ENCODE results near the gene IQSEC1.
A peak's percentile ranks its signal among the peaks of the same experiment; 100 is the strongest.

Gene IQSEC1

DNA sequence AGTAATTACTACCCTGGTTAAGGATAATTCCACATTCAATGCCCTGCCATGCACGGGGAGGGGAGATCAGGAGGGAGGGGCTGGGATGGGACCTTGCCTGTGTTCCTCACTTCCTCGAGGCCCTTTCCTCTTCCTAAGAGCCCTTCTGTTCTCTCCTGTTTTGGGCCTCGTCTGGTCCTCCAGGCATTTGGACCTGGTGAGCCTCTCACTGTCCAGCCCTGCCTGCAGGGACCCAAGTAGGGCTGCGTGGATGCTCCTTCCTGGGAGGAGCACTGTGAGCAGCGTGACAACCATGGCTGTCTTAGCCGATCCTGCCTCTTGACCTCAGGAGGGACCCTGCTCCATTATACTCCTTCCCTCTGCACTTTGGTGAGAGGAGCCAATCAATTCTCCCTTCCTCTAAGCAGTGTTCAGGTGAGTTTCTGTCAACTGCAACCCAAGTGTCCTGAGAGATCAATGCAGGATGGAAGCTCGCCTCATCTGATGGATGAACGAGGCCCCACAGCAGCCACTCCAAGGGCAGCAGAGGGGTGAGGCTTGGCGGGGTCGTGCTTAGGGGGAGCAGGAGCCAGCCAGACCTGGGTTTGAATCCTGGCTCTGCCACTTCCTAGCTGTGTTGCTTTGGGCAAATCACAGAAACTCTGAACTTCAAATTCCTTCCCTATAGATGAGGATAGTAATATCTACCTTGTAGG is 92.5 kb downstream of the IQSEC1 start:
- DNase-seq = no peak

DNA sequence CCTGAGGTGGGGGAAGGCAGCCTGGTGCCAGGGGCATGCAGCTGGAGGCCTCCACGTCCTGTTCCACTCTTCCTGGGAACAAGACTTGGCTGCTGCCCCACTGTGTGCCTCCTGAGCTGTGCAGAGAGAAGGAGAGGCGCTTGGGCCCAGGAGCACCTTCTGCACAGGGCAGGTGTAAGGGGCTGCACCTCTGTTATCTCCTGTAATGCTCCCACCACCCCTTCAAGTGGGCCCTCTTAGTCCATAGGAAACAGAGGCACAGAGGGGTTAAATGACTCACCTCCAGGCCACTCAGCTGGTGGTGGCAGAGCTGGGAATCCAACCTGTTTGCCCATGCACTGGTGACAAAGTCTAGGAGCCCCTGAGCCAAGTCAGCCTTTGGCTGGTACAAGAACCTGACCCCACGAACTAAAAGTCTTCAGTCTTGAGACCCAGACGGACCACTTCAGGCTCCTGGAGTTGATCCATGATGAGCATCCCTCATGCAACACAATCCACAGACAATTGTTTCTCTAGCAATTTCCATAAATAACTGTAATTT is 93.2 kb downstream of the IQSEC1 start:
- no peak for DNase-seq

DNA sequence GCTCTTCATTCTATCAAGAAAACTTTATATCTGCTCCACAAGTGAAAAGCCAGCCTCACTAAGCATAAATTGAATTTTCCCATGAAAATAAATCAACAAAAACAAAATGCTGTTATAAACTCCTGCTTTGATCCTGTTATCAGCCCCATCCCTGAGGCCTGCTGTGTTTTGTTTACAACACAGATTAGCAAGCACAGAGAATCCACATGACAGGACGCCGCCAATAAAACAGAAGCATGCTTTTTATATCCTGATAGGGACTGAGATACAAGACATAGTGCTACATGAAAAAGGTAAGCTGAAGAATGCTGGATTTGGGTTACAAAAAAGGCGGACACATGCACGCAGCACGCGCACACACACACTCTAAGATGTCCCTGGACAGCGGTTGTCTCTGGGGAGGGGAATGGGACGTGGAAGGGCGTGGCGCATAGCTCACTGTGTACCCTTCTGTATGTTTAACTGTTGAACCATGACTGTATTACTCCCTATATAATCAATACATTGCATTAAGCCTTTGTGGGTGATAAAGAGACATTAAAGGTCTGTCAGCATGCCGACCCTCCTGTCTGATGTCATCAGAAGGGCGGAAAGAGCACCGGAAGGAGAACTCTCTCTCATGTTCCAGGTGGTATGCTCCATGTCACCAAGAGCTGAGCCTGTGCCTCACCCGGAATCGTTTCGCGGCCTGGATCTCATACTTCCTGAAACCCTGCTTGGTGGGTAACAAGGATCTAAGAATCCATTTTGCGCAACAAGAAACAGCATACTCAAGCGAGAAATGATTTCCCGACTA is 93.9 kb downstream of the IQSEC1 start:
- no peak for DNase-seq

DNA sequence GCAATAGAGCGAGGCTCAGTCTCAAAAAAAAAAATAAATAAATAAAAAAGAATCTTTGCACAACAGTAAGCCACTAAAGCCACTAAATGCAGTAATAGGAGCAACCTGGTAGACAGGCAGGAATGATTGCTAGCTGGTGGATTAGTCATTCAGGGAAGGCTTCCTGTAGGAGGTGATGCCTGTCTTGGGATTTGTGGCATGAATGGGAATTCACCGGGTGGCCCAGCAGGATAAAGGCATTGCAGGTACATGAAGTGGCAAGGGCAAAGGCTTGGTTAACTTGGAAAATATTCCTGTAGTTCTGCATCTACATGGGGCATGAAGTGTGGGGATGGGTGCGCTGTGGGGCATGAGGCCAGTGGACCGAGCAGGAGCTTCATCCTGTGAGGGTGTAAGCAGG is 94.5 kb downstream of the IQSEC1 start:
- no peak for DNase-seq

DNA sequence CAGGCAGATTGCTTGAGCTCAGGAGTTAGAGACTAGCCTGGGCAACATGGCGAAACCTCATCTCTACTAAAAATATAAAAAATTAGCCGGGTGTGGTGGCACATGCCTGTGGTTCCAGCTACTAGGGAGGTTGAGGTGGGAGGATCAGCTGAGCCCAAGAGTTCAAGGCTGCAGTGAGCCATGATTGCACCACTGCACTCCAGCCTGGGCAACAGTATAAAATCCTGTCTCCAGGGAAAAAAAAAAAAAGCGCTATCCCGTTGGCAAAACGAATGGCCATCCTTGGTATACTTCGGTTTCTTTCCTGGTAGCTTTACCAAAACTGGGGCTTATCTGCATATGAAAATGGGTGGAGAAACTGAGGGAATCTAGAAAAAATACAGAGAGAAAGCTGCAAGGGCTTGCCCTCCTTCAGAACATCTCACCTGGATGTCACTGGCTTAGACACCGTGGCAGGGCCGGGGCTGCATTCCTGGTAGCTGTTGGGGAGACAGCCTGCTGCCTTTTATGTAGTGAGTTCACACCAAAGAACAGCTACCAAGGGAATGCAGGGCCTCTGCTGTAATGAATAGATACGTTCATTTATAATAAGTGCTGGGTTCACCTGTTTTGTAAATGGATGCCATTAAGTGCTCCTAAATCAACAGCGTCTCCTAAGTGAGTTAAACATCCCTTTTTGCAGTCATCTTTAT is 96.0 kb downstream of the IQSEC1 start:
- DNase-seq = peak; percentile 22

DNA sequence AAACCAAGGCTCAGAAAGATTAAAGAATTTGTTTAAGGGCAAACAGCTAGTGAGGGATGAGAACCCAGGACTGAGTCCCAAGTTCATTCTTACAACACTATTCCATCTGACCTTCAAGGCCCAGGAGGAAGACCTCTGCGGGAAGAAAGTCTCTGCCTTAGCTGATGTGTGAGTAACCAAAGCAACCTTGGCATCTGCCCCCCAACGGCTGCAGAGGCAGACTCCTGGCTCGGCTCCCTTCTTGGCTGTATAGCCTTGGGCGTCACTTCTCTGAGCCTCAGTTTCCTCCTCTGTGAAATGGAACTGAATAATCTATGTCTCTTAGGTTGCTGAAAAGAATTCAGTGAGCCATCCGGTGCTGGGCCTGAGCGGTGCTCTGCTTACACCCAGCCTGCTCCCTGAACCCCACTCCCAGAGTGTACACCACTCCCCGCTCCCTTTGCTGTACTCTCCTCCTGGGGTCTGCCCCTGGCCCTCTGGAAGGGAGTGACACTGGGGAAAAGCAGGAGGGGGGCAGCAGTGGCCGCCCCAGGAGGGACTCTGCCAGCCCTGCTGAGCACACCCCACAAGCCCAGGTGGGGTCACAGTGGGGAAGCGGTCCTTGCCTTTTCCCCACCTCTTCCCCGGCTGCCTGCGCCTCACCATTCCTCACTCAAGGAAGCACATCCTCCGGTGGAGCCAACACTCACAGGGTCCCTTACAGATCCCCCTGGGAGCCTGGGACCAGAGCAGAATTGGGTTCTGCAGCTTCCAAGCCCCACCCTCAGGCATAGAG is 97.3 kb downstream of the IQSEC1 start:
- no peak for DNase-seq

DNA sequence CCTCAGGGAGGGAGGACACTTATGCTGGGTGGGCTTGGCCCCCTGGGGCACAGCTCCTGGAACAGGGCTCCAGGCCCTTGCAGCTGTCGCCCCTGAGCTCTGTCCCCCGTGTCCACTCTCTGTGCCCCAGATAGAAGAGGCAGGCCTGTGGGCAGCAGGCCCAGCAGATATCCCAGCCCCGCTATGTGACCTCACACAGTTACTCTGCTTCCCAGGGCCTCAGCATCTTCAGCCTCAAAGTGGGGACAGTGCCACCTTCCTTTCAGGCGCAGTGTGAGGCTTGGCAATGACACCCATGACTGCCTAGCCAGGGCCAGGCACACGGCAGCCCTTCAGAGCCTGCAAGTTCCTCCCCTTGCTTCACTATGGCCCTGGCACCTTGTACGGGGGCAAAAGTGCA is 98.4 kb downstream of the IQSEC1 start:
- no peak for DNase-seq

DNA sequence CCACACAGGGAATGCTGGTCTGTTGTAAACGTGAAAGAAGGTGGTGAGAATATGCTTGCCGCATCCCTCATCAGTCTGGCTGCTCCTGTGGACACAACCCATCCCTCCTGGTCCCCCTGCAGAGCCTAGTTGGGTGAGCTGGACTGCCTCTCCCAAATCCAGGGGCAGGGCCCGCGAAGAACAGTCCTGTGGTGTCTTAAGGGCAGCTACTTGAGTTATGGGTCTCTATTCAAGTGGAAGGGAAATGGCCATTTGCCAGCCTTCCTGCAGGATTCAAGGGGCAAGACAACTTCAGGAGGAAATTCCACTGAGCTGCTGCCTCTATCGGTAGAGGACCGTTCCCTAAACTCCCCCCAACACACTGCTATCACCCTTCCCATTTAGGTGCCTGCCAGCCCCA is 98.9 kb downstream of the IQSEC1 start:
- no peak for DNase-seq

DNA sequence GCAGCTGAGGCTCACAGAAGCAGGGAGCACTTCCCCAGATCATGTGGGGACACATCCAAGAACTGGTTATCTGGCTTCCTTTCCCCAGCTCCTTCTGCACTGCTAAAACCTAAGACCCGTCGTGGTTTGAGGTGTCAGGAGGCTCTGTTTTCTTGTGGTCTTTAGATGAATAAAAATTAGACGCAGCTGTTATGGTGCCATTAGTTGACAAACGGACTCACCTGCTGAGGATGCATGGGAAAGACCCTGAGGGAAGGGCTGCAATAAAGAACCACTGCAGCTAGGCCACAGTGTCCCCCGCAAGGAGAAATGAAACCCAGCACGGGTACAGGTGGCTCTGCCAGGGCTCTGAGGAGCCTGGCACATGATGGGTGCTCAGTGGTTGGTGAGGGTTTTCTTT is 99.4 kb downstream of the IQSEC1 start:
- no peak for DNase-seq

DNA sequence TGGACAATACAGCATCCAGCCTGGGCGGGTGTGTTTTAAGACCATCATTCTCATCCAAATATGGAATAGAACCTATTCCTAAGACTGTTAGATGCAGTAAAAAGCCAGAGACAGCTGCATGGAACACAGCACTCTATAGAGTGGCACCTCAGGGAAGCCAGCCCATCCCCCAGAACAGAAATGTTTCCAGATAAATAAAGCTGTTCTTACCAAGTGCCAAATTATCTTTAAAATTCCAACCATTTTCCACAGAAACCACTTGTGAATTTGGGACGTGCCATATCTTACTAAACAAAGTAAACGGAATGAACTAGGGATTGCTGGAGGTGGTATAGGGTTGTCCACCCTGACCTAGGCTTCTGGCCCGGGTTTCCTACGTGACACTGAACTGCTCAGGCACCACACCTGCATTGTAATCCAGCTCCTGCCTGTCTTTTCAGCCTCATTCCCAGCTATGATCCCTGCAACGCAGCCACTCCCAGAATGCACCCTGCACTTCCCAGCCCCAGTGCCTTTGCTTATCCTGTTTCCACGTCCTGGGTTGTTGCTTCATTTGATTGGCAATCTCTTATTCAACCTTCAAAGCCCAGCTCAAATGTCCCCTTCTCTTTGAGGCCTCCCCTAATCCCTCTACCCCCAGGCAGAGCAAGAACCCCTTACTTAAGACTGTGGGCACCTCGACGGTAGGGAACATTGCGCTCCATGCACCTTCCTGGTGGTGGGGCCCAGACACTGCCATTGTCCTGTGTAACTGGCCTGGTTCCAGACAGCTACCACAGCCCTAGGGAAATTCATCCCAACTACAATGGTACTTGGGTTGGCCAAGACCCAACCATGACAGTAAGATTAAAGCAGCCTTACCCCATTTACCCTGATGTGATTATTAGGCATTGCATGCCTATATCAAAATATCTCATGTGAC is 100.2 kb downstream of the IQSEC1 start:
- DNase-seq = no peak

DNA sequence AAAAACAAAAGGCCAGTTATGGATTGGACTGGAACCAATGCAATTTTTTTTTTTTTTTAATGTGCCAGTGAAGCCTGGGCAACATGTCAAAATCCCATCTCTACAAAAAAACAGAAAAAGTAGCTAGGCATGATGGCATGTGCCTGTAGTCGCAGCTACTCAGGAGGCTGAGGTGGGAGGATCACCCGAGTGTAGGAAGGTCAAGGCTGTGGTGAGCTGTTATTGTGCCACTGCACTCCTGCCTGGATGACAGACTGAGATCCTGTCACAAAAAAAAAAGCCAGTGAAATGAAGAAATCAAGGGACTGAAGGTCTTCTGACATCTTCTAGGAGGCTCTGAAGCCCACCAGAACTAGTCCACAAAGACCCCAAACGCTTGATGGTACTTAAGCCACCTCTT is 101.2 kb downstream of the IQSEC1 start:
- DNase-seq = no peak

DNA sequence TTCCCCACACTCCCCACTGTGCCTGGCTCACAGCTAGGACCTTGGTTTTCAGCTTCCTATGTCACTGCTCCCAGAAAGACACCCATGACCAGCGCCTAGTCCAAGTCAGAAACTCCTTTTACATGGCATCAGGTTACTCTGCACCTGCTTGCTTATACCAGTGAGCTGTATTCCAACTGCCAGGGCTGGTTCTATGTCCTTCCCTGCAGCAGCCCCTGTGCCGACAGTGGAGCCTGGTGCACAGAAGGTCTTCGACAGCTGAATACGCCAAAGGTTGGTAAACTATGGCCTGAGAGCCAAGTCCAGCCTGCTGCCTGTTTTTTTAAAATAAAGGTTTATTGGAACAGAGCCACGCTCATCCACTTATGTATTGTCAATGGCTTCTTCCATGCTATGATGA is 102.5 kb downstream of the IQSEC1 start:
- DNase-seq = peak; percentile 22

DNA sequence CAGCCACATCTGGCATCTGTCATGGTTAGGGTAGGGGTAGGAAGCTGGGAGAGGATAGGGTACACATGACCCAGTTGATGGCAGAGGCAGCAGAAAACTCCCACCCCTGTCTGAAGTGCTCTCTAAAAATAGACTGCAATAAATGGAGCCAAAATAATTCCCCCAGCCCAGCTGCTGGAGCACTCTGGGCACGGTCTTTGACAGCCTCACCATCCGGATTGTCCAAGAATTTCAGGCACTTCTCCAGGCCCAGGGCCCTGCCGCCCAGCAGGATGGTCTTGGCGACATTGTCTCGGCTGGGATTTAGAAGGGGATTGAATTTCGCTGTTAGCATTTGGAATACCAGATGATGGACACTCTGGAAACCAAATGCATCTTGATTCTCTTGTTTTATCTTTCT is 103.7 kb downstream of the IQSEC1 start:
- no peak for DNase-seq

DNA sequence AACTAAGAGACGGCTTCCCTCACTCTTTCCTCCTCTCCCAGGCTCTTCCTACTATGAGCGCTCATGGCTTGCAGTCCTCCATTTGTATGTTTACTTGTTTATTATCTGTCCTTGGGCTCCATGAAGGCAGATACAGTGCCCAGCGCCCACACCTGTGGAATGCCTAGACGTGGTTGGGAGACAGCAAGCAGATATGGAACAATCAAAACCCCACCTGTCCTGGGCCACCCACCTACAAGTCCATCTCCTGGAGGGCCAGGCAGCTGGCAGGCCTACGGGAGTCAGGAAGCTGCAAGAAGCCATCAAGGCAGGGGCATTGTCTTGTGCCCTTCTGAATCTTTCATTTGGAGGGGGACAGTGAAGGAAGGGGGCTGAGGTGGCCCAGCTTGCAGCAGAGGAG is 104.7 kb downstream of the IQSEC1 start:
- DNase-seq = no peak

DNA sequence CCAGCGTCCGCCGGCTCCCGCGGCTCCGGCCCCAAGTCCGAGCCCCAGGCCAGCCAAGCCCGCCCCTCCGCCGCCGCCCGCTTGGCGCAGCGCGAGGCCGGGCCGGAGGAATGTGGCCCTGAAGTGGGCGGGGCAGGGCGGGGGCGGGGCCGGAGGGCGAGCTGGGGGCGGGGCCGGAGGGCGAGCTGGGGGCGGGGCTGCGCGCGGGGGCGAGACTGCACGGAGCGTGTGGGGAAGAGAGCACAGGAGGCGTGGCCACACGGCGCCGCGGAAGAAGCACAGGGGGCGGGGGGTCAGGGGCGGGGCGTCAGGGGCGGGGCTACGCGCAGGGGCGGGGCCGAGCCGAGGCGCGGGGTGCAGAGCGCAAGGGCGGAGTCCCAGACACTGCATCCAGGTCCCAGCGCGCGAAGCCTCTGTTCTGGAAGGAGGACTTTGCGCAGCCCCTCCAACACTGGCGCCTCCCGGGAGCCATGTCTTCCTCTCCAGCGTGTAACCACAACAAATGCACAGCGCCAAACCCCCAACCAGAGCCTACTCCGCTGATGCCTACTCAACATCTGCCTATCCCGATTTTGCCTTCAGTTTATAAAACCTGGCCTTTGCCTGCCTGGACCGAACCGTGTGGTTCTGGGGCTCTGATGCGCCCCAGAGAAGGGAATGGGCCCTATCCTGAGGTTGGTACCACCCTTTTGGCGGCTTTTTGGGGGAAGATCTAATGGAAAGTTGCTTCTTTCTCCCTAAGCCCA is 105.5 kb downstream of the IQSEC1 start:
- peak; percentile 65 for DNase-seq

DNA sequence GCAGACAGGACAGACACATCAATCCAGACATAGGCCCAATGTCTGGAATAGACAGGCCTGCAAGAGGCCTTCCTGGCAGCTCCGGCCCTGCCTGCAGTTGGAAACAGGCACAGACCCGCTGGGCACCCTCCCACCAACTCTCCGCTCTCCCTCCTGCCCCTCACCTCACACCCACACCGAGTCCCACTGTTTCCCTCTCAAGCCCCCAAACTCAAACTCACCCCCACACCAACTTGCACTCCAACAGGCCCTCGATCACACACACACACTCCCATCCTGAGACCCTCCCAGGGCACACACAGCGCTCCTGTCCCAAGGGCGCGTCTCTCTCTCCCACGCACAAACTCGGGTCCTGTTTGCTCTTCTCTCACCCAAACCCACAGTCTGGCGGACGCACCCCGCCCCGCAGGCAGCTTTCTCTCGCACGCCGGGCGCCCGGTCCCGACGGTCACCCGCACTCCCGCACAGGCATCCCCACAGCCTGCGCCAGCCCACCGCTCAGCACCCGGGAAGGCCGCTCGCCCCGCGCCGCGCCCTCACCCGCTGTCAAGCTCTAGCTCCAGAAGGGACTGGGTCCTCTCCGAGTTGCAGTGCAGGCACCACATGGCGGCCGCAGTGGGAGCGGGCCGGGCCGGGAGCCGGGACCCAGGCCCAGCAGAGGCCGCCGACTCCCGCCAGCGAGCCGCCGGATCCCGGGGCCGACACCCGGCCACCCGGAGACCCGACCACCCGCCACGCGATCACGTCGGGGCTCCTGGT is 106.2 kb downstream of the IQSEC1 start:
- no peak for DNase-seq

DNA sequence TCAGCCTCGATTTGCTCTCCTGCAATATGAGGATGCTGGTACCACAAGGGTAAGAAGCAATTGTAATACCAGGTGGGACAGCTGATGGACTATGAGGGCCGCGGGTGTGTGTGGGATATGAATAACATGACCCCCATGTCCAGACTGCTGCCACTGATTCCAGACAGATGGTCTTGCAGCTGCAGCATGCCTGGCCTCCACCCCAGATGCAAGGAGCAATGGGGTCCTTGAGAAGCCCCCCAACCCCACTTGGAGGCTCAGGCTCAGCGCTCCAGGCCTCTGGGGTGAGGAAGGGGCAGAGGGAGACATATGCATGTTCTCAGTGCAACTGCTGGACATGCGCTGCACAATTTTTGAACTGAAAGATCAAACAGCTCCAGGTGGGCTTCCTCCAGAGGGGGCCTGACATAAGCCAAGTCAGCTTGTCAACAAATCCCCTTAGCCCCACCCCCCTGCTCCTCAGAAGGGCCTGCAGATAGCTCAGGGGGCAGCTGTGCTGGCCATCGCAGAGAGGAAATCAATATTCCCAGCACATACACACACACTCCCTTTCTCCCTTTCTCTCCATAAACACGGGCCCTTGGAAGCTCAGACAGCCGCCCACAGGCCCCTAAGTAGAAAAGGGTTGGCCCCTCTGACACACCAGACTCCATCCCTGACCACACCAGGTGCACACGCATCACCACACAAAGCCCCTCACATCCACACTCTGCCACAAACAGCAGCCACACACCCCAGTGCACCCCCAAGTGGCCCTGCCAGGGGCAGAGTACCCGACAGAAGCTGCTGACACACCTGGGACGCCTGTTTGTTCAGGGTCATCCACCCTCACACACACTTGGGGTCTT is 107.0 kb downstream of the IQSEC1 start:
- peak; percentile 59 for DNase-seq

DNA sequence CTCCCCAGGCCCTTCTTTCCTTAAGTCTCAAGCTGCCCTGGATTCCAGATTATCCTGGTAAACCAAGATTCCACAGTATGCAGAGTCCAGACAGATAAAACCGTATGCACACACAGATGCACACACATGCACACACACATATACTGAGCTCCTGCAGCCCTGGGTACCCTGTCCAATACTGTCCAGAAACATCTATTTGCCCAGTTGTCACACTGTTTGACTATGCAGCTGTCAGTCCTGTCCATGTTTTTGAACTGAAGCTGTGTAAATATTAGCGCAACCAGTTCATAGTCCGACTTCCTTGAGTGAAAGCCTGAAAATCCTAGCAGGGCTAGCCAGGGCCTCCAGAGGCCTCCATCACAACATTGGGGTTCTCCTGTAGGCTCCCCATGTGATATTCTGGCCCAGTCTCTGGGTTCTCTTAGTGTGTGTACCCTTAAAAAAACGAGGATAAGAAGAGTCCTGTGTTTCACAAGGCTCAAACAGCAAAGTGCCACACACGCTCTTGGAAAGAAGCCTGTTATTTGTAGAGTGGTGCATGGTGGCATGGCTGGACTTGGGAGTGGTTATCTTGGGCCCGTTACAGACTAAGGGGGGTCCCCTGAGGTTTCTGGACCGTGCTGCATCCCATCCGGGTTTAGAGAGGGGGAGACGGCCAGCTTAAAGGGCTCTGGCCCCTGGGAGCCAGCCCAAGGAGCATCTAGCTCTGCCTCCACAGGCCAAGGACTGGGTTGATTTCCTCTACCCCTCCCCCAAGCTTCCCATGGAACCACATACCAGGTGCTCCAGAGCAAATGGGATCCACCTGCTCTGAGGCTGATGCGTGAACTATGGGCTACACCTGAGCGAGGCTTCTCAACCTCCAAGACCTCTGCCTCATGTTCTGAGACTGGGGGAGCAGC is 108.3 kb downstream of the IQSEC1 start:
- peak; percentile 48 for DNase-seq

All from NCI-H146 (cell line).